ENCODE measurements around the gene PPP1R26.
A peak's percentile ranks its signal among the peaks of the same experiment; 100 is the strongest.

The PPP1R26 gene

DNA sequence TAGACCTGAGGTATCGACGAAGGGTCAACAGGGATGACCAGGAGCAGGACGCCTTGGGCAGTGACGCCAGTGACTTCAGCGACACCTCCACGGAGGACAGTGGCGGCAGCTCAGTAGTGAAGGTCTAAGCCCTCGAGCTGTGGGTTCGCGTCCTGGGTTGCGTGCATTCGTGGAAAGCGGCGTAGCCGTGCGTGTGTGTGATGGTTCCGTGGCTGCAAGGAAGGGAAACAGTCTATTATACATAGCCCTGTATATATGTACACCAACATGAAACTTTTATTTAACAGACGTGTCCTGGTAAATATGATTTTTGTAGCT lies 8.4 kb downstream of the PPP1R26 start:
- DNase-seq, result no peak

DNA sequence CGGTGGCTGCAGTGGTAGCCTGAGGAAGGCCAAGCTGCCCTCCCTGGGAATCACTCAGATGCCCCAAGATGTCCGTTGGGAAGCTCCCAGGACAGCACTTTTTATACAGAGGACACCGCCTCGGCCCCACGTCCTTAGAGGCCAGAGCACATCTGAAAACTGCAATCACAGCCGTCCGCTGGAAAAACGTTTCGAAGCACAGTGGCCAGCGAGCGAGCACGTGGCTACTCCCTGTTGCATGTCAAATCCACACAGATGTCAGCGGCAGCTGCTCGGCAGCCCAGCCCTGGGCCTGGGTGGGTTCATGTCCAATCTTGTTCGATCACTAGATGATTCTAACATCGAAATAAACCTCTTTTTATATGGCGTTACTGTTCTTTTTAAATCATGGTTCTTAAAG lies 8.9 kb downstream of the PPP1R26 start:
- no peak for DNase-seq

DNA sequence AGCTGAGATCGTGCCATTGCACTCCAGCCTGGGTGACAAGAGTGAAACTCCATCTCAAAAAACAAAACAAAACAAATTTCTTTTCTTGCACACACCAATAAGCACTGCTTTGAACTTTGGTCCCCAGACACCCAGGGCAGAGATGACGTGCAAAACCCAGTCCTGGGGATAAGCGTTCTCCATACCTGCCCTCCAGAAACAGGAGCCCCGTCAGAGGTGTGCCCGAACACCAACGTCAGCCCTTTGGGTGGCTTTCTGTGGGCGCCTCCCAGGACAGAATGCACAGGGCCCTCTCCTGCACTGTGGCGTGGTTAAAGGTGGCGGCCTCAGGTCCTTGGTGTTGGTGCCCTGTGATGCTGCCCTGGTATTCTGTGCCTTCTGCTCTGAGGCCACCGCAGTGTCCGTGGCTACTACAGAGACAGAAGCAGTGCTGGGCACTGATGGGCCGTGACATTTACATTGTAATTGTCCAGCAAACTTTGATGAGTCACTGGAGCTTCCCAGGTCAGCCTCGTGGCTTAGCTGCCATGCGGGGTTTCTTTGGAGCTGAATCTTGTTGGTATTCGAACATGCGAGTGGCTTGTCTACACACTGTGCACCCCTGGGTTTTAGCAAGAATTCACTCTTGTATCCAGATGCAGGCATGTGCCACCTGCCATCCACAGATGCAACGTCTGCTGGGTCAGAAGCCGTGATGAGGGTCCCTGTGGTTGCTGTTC lies 9.8 kb downstream of the PPP1R26 start:
- DNase-seq, result no peak

DNA sequence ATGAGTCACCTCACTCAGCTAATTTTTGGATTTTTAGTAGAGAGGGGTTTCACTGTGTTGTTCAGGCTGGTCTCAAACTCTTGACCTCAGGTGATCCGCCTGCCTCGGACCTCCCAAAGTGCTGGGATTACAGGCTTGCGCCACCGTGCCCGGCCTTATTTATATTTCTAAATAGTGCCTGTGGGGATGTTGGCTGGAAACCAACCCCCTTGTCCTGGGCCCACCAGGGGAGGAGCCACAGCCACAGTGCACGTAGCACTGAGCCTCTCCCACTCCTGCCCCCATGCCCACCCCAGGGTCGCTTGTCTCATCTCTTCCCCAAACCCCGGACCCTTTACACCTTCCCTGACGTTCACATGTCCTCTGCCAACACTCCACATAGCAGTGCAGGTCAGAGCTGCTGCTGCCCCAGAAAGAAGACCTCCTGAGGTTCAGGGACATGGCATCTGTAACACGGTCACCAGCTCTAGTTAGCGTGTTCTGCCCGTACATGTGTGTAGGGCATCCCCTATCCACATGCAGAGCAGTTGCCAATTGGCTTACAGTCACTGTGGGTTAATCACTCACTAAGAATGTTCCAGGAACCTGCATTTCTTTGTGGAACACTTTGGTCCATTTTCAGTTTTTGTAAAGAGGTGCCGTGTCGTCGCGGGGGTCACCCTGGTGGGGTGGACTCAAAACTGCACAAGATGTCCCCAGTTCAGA lies 10.7 kb downstream of the PPP1R26 start:
- DNase-seq, result no peak

DNA sequence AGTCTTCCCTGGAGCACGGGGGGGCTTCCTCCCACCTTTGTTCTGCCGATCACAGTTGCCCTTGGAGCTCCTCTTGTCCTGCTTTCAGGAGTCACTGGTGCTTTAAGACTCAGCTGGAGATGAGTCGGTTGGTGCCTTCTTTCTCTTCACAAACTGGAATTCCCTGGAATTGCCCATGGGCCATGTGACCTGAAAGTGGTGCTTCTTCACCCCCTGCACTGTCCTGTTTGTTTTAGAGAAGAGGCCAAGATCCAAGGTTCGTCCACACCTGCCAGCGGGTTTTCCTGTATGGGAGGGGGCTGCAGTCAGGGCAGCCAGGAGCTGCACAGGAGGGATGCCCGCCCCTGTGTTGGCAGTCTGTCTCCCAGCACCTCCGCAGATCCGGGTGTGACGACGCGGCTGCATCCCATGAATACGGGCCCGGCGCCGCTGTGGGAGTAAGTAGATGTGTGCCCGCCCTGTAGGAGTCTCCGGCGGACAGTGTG lies 11.4 kb downstream of the PPP1R26 start:
- DNase-seq, result no peak

DNA sequence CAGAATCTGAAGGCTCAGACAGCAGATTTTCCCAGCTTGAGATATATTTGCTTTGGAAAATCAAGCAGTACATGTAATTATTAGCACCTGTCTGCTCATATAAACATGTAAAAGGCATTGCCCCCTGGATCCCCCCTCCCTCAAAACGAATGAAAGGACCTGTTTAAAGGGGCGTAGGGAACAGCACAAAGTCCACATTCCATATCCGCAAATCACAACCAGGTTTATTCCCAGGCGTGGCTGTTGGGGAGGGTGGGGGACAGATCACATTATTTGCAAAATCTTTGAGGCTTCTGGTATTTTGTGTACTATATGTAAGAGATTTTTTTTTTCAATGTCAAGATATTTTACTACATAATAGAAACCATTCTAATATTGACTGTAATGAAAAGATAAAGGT lies 12.2 kb downstream of the PPP1R26 start:
- DNase-seq, result no peak

DNA sequence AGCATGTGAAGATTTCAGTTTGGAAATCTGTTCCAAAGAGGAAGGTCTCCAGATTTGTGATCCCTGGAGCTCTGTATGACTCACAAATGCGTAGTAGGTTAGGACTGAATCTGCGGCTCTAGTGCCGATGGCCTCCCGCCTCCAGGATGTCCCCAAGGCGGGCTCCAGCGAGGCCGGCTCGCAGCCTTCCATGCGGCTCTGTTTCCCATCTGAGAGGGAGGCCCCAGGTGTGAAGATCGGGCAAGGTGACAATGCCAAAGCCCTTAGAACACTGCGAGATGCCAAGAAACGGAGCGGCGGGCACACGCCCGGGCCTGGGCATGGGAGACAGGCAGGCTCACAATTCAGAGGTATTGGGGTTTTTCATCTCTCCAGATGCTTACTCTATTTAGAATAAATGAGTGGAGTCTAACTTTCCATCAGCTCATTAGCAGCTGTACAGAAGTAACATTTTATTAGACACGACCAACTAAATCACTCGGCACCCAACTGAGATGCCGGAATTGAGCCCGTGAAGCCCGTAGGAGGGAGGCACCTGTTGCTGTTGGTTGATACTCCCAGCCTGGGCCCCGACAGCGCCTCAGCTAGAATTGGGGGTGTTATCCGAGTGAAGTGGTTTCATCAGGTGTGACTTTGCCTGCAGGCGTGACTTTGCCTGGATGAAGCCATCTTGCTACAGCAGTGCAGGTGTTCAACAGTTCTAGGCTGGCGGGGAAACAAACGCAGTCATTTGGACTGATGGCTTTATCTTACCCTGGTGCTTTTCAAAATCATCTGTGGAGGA lies 13.5 kb downstream of the PPP1R26 start:
- DNase-seq, result no peak

DNA sequence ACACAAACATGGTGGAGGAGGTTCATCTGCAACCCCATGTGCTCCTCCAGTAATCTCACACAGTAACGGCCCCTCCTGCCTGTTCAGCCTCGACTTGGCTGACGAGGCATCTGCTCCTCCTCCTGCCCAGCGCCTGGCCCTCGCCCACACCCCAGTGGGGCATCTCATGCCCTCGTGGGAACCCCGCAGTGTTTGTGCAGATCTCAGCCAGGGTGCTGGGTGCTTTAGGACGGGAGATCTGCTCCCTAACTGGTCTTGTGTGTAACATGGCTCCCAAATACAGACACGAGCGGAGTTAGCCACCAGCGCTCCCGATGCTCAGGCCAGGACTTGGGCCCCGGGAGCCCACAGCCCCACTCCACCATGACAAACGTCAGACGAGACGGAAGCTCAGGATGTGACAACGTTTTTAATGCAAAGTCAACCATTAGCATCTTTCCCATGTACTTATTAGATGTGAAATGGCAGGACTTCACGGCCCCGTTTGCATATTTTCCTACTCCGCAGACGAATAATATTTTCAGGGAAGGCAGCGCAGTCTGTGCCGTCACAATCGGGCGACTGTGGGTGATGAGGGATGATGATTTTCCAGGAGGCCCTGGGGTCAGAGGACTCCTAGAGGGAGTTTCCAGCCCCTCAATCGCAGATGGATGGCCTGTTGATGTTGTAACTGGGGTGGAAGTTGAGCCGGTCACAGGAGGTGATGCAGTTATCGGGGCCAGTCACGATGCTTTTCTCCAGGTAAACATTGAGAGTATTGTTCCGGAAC lies 15.4 kb downstream of the PPP1R26 start:
- DNase-seq, result no peak

DNA sequence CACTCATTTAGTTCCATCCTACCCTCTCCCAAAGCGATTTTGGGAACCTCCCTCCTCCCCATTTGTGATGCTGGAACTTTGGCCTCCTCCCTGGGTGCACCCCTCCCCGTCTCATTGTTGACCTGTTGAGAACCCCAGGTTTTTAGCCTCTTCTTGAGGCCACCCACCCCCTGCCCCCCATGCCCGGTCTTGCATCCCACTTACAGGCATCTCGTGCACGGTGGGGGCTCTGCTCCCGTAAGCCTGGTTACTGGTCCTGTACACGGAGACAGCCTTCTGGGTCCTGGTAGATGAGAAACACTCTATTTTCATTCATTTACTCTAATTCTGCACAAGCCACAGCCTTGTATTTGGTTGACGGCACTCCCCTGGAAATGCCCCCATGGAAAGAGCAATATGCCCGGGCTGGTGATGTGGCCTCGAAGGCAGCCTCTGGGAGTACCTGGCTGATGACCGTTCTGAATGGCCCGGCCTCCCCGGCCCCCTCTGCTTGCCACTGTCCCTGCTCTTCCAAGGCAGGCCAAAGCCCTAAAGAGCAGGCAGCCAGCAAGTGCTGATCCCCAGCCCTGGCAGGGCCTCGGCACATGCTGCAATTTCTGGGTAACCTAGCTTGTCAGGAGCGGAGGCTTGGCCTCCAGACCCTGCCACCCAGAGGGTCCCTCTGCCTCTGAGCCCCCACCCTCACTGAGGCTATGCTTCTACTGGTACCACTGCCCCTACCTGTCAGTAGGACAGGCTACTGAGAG lies 19.0 kb downstream of the PPP1R26 start:
- DNase-seq, result no peak

DNA sequence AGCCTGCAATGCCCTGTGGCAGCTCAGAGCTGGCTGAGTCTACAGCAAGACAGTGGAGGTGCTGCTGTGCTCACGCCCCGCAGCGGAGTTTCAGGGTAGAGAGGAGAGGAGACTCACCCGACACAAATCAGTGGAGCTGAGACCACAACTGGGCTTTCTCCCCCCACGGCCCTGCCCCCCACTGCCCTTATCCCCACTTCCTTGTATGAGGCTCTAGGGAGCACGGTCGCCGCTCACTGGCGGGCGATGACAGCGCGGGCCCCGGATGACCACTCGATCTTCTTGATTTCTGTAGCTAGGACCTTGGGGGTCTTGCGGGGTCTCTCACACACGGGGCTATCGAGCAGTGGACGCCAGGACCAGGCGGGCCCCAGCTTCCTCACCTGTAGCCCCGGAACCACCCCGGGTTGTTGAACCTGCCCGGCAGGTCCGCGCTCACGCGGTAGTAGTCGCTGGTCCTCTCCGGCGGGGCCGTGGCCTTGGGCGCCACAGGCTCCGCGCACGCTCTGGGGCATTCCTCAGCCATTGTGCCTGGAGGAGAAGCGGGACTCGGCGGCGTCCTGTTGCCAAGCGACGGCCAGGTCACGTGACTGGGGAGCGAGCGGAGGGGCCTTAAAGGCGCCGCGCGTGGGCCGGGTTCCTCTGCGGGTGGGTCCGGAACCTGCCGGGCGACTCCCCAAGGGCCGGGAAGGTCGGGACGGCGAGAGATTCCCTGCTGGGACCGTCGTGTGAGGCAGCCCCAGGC lies 19.9 kb downstream of the PPP1R26 start:
- peak; percentile 30 to 98 (median 90) for DNase-seq

DNA sequence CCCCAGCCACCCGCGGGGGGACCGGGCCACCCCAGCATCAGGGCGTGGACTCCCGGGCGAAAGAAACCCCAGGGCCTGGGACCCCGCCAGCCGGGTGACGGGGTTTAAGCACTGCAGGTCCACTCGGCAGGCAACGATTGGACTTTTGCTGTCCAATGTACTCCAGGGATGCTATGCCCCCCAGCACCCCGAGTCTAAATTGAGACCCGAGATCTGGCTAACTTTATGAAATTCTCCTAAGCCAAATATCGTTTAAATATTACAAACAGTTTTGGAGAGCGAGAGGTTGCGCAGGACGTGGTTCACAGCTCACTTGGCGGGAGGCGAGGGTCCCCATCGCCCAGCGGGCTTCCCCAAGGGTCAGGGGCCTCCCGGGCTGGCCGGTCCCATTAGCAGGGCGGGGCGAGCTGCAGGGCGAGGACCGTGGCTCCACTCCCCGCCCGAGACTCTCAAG lies 20.5 kb downstream of the PPP1R26 start:
- peak in 1 of 58 donors; percentile 70 for DNase-seq

DNA sequence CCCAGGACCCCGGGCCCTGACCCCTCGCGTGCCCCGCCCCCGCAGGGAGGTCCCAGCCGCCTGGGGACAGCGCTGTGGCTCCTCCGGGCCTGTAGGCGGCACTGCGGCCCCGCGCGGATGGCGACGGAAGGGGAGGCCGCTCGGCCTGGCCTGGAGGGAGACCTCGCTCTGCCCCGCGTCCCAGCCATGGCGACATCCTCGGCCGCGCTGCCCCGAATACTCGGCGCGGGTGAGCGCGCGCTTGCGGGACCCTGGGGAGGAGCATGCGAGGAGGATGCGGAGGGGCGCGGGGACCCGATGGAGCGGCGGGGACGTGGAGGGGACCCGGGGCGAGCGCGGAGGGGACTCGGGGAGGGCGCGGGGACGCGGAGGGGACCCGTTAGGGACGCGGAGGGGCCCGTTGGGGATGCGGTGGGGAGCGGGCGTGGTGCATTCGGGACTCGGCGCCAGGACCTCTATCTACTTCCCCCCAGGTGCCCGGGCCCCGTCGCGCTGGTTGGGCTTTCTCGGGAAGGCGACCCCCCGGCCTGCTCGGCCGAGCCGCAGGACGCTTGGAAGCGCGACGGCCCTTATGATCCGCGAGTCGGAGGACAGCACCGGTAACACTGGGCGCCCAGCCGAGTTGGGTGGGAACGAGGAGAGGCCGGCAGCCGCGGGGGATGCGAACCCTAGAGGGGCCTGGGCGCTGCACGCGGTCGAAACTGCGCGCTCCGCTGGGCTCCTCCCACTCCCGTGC lies 21.1 kb downstream of the PPP1R26 start, which contains the start of gene MRPS2:
MRPS2 (plus strand) TSS at position 158 of the 736 bp plus-strand sequence; CDS start at position 187, 29 bp downstream.
- DNase-seq, result peak in 56 of 58 donors; percentile 28 to 91 (median 75)

DNA sequence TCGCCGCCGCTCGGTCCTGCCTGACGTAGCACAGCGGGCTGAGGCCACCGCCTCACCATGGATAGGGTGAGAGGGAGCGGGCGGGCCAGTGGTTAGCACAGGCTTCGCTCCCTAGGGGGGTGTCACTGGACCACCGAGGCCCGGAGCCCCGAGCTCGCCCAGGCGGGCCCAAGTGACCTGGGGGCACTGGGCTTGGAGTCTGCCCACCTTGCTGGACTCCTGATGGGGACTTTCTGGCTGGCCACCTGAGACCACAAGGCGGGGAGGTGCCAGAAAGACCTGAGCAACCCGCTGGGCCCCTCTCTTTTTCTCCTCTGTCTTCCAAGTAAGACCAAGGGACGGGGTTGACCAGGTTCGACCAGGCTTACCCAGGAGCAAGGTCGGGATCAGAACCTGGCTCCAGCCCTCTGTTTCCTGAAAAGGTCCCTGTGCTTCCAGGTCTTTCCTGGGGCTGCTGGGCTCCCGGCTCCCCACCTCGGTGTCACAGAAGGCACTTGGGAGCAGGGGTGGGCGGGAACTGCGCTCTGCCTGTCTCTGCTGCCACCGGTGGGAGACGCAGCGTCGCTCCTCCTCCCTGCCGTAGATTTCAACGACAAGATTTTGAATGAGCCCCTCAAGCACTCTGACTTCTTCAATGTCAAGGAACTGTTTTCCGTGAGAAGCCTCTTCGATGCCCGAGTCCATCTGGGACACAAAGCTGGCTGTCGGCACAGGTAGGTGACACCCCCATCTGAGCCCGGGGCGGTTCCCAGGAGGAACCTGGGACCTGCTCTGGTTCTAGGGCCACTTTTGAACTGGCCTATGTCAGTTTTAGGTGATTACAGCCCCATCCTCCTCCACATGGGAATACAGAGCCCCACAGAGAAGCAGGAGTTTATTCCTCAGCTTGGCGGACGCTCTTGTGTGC lies 21.9 kb downstream of the PPP1R26 start:
- DNase-seq, result peak in 4 of 58 donors; percentile 12 to 52 (median 34)

DNA sequence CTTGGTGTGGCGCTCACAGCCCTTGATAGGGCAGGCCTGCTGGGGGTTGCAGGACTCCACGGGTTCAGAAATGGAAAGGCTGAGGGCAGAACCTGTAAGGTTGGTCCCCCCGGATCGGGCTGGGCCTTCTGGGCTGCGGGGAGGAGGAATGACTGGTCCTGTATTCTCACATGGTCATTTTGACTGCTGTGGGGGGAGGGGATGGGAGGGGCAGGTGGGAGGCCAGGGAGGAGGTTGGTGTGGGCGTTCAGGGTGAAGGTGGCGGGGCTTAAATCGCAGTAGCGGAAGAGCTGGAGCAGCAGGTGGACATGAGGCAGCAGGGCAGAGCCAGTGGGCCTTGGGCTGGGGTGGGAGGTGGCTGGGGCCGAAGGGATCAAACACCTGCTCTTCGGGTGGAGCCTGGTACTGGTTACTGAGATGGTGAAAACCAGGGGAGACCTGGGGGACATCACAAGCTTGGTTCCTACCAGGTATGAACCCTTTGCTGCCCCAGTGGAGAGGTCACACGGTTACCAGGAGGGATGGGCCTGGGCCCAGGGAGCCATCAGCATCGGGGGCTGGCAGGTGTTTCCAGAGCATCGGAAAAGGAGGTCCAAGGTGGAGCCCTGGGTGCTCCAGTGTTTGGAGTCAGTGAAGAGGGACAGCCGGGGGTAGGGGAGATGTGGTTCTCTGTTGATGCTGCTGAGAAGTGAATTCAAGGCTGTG lies 22.7 kb downstream of the PPP1R26 start:
- no peak for DNase-seq

DNA sequence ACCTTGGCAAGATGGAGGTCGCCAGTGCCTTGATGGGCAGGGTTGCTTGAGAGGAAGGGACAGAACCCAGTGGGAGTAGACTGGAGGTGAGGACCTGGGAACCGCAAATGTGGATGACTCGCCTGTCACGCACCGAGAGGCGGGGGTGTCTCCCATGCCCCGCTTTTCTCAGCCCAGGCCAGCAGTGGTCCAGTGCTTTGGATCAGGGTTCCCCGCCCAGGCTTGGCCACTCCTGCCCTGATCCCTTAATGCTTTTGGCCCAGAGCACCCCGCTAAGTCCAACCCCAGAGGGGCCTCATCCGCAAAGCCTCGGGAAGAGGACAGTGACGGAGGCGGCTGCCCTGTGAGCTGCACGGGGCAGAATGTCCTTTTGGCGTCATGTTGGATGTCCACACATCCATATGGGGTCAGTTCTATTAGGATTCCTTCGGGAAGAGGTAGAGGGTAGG lies 23.3 kb downstream of the PPP1R26 start:
- no peak for DNase-seq

DNA sequence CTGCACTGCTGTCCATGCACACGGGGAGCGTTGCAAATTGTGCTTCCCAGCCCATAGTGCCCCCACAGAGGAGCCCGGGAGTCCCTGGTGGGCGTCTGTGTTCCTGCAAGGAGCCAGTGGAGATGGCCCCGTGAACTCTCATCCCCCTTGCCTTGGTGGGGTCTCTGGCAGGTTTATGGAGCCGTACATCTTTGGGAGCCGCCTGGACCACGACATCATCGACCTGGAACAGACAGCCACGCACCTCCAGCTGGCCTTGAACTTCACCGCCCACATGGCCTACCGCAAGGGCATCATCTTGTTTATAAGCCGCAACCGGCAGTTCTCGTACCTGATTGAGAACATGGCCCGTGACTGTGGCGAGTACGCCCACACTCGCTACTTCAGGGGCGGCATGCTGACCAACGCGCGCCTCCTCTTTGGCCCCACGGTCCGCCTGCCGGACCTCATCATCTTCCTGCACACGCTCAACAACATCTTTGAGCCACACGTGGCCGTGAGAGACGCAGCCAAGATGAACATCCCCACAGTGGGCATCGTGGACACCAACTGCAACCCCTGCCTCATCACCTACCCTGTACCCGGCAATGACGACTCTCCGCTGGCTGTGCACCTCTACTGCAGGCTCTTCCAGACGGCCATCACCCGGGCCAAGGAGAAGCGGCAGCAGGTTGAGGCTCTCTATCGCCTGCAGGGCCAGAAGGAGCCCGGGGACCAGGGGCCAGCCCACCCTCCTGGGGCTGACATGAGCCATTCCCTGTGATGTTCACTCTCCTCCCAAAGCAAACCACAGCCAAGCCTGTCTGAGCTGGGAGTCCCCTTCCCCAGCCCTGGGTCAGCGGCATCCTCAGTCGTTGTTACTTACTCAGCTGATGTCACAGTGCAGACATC lies 24.0 kb downstream of the PPP1R26 start:
- no peak for DNase-seq
